Right kidney (tissue), 1 donor: ENCODE data around the gene CD6.

ENCODE experiments used
- DNase-seq: peaks from one replicate; pipeline ENCODE4 v3.0.0-alpha.2; 2016

CD6 gene

GRCh38 chr11:60935676-60936442, 35.6 kb upstream of the CD6 start:
- no peak for DNase-seq

DNA sequence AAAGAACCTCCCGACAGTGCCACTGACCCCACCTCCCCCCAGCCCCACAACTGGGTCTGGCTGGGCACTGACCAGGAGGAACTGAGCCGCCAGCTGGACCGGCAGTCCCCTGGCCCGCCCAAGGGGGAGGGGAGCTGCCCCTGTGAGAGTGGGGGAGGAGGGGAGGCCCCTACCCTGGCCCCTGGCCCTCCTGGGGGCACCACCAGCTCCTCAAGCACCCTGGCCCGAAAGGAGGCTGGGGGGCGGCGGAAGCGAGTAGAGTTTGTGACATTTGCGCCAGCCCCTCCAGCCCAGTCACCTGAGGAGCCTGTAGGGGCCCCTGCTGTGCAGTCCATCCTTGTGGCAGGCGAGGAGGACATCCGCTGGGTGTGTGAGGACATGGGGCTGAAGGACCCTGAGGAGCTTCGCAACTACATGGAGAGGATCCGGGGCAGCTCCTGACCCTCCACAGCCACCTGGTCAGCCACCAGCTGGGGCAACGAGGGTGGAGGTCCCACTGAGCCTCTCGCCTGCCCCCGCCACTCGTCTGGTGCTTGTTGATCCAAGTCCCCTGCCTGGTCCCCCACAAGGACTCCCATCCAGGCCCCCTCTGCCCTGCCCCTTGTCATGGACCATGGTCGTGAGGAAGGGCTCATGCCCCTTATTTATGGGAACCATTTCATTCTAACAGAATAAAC, 34.9 kb upstream of the CD6 start:
- no peak for DNase-seq

GRCh38 chr11:60937144-60937527, 34.3 kb upstream of the CD6 start:
- DNase-seq, result no peak

DNA sequence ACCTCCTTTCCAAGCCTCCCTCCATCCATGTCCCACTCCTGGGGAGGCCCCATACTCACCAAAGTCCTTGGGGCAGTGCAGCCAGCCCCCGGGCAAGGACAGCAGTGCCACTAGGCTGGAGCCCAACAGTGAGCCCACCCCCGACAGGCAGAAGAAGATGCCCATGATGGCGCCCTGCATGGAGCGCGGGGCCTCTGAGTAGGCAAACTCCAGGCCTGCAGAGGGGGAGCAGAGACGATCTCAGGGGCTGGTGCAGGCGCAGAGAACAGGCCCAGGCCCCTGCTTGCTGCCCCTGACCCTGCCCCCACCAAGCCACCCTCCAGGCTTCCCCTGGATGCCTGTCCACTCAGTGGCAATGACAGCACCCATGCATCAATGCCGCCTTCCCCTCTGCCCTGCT, 33.7 kb upstream of the CD6 start:
- no peak for DNase-seq

DNA sequence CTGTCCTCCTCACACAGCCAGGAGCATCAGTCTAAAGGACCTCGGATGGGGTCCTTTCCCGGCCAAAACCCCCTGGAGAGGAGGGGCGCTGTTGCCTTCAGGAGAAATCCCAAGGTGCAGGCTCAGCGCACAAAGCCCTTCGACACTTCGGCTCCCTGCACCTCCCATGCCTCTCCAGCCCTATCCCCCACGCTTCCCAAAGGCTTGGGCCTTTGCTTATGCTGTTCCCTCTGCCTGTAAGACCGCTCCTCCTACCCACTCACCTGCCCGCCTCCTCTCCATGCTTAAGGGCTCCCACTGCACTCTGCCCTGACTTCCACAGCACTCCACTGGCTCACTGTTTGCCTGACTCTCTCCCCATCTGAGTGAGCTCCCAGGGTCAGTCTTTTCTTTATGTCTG, 33.0 kb upstream of the CD6 start:
- no peak for DNase-seq

DNA sequence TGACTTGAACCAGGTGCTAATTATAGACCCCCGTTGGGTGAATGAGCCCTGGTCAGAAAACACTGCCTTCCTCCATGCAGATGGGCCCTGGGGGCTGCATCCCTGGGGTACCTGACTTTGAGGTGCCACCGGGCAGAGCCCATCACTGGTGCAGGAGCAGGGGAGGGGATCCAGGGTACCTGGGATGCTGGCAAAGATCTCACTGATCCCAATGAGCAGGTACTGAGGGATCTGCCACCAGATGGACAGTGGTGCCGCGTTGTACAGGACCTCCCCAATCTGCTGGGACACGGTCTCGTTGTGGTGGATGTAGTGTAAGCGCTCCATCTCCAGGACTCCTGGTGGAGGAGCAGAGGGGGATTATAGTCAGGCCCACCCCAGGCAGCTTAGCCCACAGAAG, 32.2 kb upstream of the CD6 start:
- DNase-seq, result no peak

- DNase-seq, result no peak
Measured at GRCh38 chr11:60939855-60940254, 31.6 kb upstream of the CD6 start.

DNA sequence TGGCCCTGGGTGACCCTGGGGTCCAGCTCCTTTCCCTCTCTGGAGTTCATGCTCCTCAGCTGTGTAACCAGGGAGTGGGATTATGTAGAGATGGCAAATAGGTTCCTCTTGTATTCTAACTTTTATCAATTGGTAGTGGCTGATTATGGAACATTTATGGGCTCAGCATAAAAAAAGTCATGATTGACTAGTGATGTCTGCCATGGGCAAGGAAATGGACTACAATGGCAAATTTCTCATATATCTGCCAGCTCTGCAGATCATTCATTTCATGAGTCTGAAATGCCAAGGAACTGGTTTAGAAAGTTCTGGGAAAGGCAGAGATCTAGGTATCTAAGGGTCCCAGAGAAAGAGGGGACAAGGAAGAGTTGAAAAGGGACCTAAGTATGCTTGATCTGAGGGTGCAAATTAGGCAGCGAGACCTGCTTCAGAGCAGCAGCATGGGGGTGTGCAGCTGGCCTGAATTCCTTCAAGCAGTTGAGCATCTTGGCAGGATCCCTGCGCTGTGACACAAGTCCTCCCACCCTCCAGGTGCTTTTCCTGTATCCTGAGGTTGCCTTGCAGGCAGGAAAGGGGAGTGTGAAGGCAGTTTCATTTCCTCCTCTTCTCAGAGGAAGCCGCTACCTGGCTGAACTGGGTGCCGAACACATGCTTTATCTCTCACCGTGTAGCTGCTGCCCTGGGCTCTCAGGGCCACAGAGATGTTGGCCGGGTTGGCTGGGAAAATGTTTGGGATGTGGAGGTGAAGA, 29.9 kb upstream of the CD6 start:
- no peak for DNase-seq

- DNase-seq, result no peak
Measured at GRCh38 chr11:60942219-60942618, 29.3 kb upstream of the CD6 start.

DNA sequence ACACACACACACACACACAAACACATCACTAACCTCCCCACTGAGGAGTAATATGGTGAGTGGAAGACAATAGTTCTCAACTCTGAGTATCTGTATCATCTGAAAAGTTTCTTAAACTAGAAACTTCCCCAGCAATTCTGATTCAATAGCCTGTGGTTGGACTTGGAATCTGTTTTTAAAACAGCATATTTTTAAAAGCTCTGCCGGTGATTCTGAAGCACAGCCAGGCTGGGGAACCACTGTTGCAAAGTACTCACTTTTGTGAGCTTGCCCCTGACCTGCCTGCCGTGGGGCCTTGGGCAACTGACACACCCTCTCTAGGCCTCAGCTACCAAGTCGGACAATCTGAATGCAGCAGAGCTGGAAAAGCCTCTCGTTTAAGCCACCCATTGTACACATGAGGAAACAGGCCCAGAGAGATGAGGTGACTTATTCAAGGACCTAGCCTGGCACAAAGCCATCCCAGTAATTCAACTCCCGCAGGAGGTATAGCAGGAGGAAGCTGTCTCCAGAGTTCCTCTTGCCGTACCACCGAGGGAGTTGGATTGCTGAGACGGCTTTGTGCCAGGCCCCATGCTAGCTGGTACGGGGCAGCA, 28.4 kb upstream of the CD6 start:
- DNase-seq, result no peak

- no peak for DNase-seq
Measured at GRCh38 chr11:60944490-60945294, 26.8 kb upstream of the CD6 start.

DNA sequence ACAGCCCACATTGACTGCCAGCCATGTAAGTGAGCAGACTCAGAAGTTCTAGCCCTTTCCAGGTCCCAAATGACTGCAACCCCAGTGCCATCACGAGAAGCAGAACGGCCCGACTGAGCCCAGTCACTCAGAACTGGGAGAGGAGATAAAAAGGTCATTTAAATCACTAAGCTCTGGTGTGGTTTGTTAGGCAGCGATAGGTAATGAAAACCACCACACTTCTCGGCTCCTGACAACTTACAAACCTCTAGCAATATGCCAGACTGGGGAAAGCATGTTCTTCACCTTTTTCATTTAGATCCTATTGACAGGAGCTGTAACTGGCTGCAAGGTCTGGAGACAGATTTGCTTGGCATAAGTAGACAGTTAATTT, 26.2 kb upstream of the CD6 start:
- no peak for DNase-seq

- DNase-seq, result no peak
Measured at GRCh38 chr11:60946601-60947264, 24.7 kb upstream of the CD6 start.

DNA sequence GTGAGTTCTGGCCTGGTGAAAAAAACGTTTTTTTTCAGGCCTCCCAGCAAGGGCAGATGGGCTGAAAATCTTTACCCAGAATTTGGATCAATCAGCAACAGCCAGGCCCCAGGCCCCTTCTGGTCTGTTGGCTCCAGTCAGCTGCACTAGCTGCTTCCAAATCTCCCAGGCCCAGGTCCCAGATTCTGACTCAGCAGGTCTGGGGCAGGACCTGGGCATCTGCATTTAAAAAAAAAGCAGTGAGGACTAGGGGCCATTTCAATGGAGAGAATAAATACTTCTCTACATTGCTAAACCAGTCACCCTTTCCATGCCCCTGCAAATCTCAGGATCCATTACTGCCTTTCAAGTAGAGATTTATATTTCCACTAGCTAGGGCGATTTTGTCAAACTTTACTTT, 23.8 kb upstream of the CD6 start:
- no peak for DNase-seq

- DNase-seq, result no peak
Measured at GRCh38 chr11:60948250-60948649, 23.2 kb upstream of the CD6 start.

DNA sequence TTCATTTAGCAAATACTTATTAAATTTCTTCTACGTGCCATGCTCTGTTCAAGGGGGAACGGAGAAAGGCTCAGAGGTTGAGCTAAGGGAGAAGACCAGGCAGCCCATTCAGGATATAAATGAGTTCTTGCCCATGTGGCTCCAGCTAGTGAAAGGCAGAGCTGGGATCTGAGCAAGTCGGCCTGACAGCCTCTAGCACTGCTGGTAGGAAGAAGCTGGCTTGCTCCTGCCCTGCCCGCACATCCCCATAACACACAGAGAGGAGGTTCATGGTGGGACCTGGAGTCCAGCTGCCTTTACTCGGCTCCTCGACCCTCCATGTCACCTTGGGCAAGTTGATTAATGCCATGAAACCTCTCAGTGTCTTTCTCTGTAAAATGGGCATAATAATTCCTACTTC, 21.5 kb upstream of the CD6 start:
- no peak for DNase-seq

DNA sequence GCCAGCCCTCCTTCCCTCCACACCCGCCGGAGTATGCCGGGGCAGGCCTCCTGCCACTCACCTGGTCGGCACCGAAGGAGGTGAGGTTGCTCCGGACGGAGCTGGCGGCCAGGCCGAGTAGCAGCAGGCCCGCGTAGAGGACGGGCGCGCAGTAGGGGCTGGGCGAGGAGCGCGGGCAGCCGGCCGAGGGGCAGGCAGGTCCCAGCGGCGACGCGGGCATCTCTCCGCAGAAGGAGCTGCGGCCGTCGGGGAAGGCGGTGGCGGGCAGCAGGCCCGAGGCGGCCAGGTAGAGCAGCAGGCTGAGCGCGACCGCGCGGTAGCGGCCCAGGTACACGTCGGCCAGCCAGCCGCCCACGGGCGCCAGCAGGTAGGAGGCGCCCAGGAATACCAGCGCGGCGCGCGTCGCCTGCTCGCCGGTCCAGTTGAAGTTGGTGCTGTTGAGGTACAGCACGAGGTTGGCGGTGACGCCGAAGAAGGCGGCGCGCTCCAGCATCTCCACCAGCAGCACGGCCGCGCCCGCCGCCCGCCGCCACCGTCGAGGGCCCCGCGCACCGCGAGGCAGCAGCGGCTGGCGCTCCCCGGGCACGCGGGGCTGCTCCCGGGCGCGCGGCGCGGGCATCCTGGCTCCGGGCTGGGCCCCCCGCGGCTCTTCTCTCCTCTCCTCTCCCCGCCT, 20.4 kb upstream of the CD6 start:
- DNase-seq, result peak; percentile 77

DNA sequence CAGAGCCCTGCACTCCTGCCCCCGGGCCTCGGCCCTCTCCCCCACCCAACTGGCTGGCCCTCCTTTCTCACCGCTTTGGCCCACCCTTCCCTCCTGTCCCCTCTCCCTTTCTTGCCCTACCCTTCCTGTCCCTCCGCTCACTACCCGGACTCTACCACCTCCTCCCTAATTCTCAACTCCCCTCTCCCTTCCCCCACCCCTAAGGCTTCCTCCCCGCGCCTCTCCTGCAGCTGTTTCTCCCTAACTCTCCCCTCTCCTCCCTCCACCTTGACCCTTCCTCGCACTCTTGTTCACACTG, 19.9 kb upstream of the CD6 start:
- peak; percentile 46 for DNase-seq

- DNase-seq, result peak; percentile 69
Measured at GRCh38 chr11:60951904-60952741, 19.4 kb upstream of the CD6 start, which contains the start of gene SLC15A3. TSS of gene SLC15A3 (minus strand) at chr11:60952176. CDS start at chr11:60951551, 625 bp downstream.

GRCh38 chr11:60952742-60953170, 18.7 kb upstream of the CD6 start:
- DNase-seq, result no peak
